EL (cell line): ENCODE results near the gene FRYL.
"Not testable (repeated sequence)": the region's sequence is repeated elsewhere in the genome, so short reads cannot be mapped to it uniquely, and the experiment has no call there.

ENCODE experiments used
- DNase-seq: peaks from one replicate; pipeline ENCODE4 v3.0.0-alpha.2; 2016

FRYL gene

DNA sequence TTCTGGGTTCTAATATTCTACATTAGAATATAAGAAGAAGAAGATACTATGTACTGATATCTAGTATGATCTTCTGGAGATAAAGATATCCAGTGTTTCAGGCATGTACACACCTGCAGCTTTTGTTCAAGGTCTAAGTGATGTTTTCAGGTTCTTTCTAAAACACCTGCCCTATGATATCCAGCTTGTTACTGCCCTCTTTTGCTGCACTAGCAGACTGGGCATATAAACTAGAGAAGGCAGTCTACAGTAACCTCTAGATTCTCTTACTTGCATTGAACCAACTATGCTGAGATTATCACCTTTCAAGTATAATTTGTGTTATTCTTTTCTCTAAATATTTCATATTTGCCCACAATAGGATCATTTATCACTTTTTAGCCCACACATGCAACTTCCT is 1.9 kb upstream of the FRYL start:
- DNase-seq: no peak

DNA sequence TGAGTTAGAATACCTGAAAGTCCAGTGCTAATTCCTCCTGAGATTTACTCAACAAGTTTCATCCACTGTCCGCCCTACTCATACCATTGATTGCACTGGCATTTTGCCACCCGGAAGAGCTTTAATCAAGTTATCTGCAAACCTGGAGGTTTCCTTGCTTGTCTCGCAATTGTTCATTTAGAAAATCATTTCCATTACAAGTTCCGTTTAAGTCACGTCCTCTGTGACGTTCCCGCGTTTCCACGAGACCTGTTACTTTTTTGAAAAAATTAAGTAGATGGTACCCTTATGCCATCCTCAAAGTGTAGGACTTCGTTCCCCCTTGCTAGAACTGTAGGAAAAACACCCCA is 761 bp upstream of the FRYL start:
- no peak for DNase-seq

DNA sequence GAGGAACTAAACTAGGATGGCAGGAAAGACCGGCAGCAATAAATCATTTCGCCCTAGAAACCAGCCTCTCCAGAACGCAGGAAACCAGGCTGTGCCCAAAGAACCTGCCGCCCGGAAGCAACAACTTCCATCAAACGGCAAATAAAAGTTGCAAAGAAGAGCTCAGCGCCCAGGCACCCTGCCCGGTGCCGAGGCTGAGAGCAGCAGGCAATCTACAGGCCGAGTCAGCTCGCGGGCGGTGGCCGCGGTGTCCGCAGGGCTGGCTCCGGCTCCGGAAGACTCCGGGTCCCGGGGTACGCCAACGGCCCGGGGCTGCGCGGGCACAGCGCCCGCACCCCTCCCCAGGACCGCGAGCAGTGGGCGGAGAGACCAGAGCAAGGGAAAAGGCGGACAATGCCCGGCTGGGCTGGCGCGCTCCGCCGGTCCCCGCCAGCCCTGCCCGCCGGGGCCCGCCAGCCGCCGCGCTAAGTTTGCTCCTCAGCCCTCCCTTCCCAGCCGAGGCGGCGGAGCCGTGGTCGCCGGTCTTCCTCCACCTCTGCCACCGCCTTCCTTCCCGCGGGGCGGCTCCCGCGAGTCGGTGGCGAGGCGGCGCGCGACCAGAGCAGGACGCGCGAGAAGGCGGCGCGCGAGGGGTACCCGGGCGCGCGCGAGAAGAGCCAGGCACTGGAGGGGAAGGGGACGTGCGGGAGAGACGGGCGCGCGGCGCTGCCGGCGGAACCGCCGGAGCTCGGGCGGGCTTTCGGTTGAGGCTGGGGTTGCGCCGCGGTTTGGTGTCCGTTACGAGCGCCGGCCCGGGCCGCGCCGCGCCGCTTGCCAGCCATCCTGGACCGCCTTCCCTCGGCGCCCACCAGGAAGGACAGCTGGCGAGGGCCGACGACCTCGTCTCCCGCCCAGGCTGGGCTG is 733 bp downstream of the FRYL start:
- DNase-seq: peak; percentile 65

DNA sequence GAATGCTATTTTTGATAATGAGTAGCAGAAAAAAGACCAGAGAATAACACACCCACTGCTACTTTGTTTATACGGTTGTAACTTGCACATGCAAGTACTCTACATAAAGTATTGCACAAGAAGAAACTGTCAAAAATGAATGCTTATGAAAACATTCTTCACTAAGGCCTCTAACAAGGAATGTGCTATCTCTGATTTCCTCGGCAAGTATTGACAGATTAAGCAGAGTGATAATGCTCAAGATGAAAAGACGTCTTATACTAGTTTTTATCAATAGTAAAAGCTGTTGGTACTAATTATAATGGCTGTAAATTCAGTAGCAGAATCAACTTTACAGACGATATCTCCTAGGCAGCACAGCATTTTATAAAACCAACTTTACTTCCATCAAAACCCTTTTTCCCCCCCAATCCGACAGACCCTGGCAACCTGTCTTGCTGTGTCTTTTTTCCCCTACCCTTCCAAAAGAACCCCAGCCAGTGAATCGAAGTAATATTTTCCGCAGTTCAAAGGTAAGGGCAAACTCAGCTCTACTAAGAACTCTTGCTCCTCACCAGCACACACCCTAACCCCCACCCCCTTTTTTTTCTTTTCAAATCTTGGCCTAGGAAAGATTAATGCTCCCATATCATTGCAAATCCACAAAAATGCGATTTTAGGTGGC is 1.5 kb downstream of the FRYL start:
- DNase-seq: peak; percentile 58

DNA sequence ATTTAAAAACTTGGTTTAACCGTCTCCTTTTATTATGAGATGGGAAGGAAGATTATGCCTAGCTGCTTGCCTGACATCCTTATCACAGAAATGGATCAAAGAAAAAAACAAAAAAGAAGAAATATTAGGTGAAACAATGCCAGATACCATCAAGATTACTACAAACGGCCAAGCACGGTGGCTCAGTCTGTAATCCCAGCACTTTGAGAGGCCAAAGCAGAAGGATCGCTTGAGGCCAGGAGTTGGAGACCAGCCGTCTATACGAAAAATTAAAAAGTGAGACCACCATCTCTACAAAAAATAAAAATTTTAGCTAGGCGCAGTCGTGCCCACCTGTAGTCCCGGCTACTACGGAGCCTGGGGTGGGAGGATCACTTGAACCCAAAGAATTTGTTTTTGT is 2.3 kb downstream of the FRYL start:
- no peak for DNase-seq

DNA sequence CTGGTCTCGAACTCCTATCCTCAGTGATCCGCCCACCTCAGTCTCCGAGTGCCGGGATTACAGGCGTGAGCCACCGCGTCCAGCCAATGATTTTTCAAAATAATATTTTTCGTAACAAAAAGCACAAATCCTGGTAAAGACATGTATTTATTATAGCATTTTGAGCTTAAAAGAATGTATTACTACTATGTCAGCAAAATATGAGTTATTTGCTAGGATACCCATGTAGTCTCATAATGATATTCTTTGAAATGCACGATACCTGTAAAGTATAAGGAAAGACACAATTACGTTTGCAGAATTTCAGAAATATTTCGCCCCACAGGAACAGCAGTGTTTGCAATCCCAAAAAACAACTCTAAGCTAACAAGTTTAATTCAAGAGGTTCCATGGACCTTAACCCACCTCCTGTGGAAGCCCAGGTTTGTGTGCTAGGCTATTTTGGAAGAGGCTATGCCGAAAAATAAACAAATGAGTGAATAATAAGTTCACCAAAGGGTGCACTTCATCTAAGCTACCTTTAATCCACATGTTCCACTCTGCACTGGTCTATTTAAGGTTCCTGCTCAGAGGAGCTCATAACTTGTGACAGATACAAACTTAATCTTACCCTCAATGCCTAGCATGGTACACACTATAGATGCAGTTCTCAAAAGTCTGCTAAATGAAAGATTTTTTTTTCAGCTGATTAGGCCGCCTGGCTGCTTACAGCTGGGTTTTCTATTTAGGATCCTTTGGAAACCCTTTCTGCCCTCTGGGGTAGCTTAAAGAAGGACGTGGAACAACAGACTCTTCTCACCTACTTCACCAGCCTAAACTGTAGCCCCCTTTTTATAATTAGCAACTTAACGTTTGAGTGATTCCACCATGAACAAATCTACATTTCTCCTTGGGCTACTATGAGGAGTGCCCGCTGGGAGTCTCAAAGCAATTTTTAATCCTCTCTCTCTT is 5.0 kb downstream of the FRYL start:
- no peak for DNase-seq

DNA sequence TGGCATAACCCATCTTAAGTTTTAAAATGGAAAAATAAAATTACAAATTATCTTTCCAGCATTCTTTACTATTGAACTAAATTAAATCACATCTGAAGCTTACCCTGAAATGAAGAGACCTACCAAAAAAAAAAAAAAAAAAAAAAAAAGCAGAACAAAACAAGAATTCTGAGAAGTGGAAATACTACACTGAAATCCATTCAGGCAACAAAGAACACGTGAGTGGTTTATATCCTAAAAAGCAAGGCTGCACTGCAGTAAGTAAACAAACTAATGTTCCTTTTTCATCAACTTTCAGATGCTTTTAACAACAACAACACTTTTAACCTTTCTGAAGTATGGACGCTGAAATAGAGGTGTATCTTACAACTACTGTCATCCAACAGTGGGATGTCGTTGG is 7.5 kb downstream of the FRYL start:
- DNase-seq: no peak

DNA sequence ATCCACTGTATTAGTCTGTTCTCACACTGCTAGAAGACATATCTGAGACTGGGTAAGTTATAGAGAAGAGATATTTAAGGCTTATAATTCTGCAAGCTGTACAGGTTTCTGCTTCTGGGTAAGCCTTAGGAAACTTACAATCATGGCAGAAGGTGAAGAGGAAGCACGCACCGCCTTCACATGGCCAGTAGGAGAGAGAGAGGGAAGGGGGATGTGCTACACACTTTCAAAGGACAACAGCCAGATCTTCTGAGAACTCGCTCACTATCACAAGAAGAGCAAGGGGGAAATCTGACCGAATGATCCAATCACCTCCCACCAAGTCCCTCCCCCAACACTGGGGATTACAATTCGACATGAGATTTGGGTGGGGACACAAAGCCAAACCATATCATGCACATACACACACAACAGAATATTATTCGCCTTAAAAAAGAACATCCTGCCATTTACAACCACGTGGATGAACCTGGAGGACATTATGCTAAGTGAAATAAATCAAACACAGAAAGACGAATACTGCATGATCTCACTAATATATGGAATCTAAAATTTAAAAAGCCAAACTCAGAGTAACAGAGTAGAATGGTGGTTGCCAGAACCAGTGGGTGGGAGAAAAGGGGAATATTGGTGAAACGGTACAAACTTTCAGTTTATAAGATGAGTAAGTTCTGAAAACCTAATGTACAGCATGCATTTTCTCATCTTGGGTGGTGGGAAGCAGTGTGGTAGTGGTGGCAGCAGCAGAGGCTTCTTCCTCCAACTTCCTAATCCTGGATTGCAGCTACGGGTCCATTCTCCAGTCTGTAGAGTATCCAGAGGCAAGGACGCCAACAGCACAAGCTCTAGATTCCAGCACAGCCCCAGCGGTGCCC is 12.8 kb downstream of the FRYL start:
- DNase-seq: no peak

DNA sequence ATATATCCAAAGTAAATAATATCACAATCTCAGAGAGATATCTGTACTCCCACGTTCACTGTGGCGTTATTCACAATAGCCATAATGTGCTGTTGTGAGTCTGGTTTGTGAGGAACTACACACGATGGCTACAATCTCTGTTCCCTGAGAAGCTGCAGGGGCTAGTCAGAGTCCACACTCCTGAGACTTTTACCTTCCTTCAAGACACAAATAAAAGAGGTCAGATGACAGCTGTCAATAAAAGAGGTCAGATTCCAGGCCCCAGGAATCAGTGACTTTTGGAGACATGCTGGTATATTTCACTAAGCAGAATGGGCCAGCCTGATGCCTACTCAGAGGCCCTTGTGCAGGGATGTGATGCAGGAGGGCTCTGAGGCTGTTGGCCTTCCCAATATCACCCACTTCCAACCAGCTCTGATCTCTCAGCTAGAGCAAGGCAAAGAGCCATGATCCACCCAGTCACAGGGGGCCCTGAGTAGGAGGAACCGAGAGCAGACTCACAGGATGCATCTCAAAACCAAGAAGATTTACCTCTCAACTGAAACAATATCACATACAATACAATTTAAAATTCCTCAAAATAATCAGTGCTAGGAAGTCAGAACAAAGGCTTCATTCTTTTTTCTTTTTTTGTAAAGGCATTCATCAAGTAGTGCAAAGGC is 13.8 kb downstream of the FRYL start:
- DNase-seq: no peak

DNA sequence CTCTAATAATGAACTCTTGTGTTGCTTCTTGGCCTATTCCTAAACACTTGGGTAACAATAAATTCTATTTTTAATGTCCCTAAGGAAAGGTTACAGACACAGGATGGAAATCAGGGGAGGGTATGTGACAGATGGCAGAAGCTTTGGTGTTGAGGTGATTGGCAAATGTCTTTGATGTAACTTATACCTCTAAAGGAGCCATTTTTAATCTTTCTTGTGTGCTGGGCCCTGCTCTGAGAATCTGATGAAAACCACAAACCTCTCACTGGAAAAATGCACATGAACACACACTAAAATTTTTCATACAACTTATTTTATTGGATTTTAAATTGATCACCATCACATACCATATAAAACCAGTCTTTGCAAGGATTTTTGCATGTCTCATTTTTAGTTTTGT is 17.7 kb downstream of the FRYL start:
- no peak for DNase-seq

DNA sequence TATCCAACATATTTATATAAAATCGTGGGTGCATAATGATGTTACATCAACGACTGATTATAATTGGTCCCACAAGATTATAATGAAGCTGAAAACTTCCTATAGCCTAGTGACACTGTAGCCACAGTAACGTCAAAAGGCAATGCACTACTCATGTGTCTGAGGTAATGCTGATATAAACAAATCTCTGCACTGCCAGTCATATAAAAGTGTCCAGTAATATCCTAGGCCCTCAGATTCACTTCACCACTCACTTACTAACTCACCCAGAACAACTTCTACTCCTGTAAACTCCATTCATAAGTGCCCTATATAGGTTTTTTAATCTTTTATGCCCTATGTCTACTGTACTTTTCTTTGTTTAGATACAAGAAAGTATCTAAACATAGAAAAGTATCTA is 18.8 kb downstream of the FRYL start:
- DNase-seq: no peak

DNA sequence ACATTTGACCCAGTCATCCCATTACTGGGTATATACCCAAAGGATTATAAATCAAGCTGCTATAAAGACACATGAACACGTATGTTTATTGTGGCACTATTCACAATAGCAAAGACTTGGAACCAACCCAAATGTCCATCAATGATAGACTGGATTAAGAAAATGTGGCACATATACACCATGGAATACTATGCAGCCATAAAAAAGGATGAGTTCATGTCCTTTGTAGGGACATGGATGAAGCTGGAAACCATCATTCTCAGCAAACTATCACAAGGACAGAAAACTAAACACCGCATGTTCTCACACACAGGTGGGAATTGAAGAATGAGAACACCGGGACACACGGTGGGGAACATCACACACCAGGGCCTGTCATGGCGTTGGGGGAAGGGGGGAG is 21.4 kb downstream of the FRYL start:
- not testable (repeated sequence) for DNase-seq

DNA sequence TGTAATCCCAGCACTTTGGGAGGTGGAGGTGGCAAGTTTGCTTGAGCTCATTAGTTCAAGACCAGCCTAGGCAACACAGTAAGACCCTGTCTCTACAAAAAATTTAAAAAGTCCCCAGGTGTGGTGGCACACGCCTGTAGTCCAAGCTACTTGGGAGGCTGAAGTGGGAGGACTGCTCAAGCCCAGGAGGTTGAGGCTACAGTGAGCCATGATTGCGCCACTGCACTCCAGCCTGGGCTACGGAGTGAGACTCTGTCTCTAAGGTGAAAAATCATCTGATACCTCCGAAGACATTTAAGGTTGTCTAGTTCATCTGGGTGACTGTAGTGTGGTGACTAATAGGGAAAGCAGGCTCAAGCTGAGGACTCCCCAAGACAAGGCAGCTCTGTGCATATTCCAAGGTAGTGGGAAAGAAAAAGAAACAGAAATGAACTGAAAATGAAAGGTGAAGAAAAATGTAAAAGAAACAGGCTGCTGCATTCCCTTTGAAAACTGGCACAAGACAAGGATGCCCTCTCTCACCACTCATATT is 23.3 kb downstream of the FRYL start:
- DNase-seq: peak; percentile 50

DNA sequence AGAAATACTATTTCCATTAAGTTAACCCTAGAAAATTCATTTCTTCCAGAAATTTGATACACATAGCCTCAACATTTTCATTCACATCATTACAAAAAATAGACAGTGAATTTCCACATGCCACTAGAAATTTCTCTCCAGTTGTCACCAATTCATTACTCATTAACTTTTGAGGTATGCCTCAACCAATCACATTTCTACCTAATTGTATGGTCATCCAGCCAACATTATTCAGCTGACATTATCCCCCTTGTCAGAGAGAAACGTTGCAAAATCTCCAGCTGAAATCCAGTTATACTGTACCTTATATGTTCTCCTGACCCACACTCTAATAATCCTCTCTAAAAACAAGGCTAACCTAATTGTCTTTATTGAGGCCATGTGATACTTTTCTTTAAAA is 24.8 kb downstream of the FRYL start:
- no peak for DNase-seq

DNA sequence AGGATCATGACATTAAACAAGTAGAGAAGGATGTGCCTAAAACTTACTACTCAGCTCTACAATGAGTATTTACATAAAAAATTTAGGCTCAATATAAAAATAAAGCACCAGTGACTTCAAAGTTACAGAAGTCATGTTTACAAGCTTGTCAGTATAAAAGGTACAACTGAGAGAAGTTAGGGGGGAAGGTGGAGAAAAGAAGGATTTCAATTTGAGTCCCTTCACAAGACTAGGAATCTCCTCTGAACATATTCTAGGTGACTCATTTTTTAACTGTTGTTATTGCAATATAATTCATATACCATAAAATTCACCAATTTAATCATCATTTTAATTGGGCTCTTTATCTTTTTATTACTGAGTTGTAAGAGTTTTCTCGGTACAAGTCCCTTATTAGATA is 26.9 kb downstream of the FRYL start:
- no peak for DNase-seq

DNA sequence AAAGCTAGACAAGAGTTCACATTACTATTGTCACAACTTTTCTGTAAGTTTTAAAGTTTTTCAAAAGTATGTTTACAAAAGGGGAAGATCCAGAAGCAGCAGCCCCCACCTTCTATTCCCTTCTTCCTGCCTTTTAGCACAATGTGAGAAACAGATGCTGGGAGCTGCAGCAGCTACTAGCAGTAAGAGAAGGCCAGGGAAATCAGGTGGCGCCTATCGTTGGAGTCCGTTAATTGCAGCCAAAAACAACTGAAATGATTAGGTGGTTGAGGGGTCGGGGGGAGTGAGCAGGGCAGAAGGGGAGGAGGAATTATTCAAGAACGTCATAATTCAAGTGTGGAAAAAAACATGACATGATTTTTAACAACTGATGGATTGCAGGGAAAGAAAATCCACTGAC is 27.4 kb downstream of the FRYL start:
- DNase-seq: no peak

DNA sequence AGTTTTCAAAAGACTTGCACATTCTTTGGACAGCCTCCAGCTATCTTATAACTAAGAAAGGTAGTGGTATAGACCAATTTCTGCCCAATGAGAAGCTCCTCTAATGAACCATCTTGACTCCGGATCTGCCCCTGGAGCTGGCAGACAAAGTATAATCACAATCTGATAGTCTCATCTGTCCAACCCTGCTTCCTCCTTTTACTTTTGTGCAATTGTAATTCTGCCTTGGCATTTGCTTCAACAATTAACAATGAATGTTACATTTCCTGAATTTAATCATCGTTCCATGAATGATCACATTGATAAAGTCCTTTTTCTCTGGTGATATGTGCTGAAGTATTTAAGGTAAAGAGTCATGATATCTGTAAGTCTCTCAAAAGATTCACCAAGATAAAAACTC is 27.8 kb downstream of the FRYL start:
- no peak for DNase-seq

DNA sequence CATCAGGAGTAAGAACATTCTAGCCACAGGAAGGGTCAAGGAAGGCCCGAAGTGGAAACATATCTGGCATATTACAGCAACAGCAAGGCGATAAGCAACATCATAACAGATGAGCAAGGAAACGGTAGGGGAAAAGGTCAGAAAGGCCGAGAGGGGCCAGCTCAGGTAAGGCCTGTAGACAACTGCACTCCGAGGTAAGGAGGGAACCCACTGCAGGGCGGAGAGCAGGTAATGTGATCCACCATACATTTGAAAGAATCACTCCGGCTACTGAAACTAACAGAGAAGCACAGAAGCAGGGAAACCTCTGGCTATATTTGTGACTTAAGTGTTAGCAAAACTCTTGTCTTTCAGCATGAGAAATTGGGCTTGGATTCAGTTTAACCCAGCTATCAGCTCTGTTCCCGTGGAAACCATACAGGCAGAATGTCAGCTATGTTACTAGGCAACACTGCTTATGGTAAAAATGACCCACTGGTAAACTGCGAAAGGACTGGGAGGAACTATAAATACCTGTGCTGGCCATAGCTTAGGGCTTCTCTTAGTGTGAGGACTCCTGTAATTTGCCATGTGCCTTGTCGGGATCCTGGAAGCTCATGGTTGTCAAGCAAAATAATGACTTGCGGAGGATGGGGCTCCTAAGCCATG is 31.0 kb downstream of the FRYL start:
- DNase-seq: no peak

DNA sequence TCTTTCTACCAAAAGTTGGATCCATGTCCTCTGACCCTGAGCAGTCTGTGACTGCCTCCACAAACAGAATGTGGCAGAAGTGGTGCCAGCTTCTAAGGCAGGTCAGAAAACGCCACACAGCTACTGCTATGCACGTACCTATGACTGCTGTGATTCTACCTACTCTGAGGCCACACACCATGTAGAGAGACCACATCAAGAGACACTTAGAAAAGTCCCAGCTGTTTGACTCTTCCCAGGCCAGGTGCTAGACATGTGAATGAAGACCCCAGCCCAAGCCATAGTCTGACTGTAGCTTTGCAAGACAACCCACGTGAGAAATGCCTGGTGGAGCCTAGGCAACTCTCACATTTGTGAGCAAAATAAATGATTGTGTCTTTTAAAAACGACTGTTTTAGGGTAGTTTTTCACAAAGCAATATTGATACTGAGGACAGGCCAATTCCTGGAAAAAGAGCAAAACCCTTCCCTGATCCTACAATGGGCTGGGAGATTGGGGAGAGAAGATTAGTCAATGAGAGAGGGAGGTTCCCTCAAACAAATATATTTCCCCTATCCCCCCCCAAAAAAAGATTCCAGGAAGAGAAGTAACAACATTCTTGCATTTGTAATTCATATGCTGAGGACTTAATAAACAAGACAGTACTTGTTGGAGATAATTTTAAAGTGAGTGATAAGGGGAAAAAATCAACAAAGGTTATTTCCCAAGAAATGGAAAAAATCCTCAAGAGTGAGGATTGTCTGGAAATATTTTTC is 33.3 kb downstream of the FRYL start:
- no peak for DNase-seq

DNA sequence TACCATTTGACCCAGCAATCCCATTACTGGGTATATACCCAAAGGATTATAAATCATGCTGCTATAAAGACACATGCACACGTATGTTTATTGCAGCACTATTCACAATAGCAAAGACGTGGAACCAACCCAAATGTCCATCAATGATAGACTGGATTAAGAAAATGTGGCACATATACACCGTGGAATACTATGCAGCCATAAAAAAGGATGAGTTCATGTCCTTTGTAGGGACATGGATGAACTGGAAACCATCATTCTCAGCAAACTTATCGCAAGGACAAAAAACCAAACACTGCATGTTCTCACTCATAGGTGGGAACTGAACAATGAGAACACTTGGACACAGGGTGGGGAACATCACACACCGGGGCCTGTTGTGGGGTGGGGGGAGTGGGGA is 34.9 kb downstream of the FRYL start:
- not testable (repeated sequence) for DNase-seq
